NK-92 (cell line): ENCODE data around the gene ARMH2.

Experiments used
- DNase-seq: peaks from one replicate; lab custom pipeline; 2025; ENCODE audit not compliant: unreplicated experiment; lab: John Stamatoyannopoulos, UW

ARMH2 gene

GRCh38 chr6:24821860-24822444 is 23.2 kb upstream of the ARMH2 start:
- no peak for DNase-seq

GRCh38 chr6:24818346-24818745 is 19.6 kb upstream of the ARMH2 start:
- no peak for DNase-seq

- no peak for DNase-seq
Measured at GRCh38 chr6:24809728-24810127, 11.0 kb upstream of the ARMH2 start.

GRCh38 chr6:24807584-24807983 is 8.9 kb upstream of the ARMH2 start:
- no peak for DNase-seq

- DNase-seq: no peak
Measured at GRCh38 chr6:24802271-24803059, 3.7 kb upstream of the ARMH2 start.

GRCh38 chr6:24799541-24799915 is 811 bp upstream of the ARMH2 start:
- DNase-seq: no peak

GRCh38 chr6:24797596-24798216 is 1.0 kb downstream of the ARMH2 start:
- DNase-seq: no peak

- no peak for DNase-seq
Measured at GRCh38 chr6:24796616-24797290, 2.0 kb downstream of the ARMH2 start.

GRCh38 chr6:24795106-24795505 is 3.6 kb downstream of the ARMH2 start:
- DNase-seq: no peak

- DNase-seq: no peak
Measured at GRCh38 chr6:24788031-24788665, 10.6 kb downstream of the ARMH2 start.

GRCh38 chr6:24780206-24780605 is 18.5 kb downstream of the ARMH2 start:
- no peak for DNase-seq

GRCh38 chr6:24779416-24780016 is 19.2 kb downstream of the ARMH2 start:
- DNase-seq: no peak

- DNase-seq: no peak
Measured at GRCh38 chr6:24778878-24779277, 19.8 kb downstream of the ARMH2 start.

- DNase-seq: no peak
Measured at GRCh38 chr6:24778121-24778520, 20.6 kb downstream of the ARMH2 start.

- no peak for DNase-seq
Measured at GRCh38 chr6:24777227-24777626, 21.5 kb downstream of the ARMH2 start.

- DNase-seq: no peak
Measured at GRCh38 chr6:24775520-24776058, 23.1 kb downstream of the ARMH2 start.

GRCh38 chr6:24774696-24775519 is 23.8 kb downstream of the ARMH2 start, which contains the start of gene GMNN:
Gene GMNN, plus strand, starts transcription at chr6:24774937. Its CDS starts 2,310 bp downstream, at chr6:24777247.
- peak; percentile 89 for DNase-seq

- no peak for DNase-seq
Measured at GRCh38 chr6:24768361-24768760, 30.4 kb downstream of the ARMH2 start.

- DNase-seq: no peak
Measured at GRCh38 chr6:24766680-24767462, 31.8 kb downstream of the ARMH2 start.
